NCI-H226 (cell line): ENCODE measurements around the gene CNTNAP5.

Experiments
- DNase-seq: peaks from one replicate; pipeline ENCODE4 v3.0.0-alpha.2; 2015

CNTNAP5 gene

GRCh38 chr2:124485659-124486058 is 460.6 kb downstream of the CNTNAP5 start:
- no peak for DNase-seq

- no peak for DNase-seq
These were observed 464.6 kb downstream of the CNTNAP5 start for GRCh38 chr2:124489686-124490085.

DNA sequence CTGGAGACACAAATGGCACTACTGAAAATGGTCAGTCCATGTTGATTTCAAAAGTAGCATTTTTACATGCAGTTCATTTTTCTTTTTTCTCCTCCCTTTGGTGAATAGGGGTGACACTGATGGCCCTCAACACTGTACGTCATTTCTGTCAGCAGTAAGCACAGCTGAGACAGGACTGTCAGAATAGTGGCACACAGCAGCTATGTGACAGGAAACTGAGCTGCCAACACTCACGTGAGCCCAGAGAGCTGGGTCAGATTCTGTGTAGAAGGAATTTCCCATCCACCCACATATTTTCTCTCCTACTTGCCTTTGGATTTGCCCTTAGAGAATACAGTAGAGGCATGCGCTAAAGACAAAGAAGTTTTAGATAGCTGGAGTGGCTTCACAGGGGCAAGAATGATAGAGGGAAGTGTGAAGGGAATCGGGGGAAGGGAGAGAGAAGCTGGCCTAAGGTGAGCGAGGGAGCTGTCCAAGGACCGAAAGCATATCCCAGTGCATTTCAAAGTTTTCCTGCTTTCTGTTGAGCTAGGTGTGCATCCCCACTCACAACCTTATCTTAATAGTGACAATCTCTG is 476.6 kb downstream of the CNTNAP5 start:
- DNase-seq: no peak

DNA sequence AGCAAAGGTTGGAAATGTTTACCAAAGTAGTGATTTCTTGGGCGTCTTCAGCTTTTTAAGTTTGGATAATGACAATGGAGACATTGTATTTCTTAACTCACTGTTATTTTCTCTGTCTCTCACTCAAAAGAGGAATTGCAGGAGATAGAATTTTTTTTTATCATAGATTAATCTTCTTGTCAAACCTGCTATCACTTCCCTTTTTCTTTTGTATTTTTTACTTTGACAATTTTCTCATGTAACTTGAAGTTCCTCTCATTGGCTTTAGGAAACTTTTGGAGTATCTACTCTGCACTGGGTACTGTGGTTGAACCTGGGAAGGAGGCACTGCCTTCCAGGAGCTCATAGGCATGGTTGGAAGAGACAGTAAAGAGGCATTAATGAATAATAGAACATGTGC is 489.1 kb downstream of the CNTNAP5 start:
- no peak for DNase-seq

DNA sequence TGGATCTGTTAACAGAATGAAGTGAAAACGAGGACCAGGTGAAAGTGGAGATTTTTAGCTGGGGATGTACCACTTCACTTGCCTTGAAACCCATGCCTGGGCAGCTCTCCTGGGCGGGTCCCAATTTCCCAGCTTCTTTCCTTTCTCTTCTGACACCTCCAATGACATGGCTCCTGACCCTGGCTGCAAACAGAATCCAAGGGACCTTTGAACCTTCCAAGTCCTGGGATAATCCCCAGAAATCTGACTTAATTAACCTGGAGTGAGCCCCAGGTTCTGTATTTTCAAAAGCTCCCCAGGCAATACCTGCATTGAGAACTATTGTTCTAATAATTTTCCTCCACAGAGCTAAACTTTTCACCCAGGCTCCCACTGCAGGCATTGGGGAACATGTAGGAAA is 495.9 kb downstream of the CNTNAP5 start:
- DNase-seq: no peak

DNA sequence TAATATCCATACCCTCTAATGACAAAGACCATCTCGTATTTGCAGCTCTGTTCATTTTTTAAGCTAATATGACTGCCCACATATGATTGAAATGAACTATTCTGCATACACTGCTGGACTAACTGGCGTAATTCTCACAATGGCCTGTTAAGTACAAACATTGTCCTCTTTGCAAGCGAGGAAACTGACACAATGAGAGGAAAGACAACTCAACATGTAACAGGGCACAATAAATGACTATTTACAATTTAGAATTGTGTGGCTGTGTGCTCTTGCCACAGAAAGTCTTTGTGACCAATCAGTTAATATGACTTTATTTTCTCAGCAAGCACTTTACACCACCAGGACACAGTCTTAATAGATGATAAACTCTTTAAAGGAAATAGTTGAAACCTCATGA is 498.0 kb downstream of the CNTNAP5 start:
- DNase-seq: no peak

DNA sequence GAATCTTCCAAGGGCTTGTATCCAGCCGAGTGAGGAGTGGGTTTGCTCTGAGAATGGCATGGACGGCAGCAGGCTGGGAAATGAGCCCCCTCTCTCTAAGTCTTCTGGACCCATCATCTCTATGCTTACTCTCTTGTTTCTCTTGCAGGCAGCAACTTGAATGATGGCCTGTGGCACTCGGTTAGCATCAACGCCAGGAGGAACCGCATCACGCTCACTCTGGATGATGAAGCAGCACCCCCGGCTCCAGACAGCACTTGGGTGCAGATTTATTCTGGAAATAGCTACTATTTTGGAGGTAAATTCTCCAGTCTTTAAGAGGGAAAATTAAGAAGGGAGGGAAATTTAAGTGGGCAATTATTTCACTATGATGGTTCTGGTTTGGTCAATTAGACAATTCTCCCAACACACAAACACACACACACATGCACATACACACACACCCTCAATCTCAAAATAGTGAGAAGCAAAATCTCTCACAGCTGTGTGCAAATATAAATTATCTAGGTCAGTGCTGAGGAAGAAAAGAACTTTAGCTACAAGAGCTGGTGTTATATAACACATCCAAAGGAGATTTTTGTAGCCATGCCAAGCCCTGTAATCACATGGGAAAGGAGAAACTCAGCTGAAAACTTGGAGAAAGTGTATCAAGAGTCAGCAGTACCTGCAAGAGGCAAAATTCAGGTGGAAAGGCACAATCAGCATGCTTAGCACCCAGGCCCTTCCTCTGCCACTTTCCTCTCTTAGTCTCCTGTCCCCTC is 499.2 kb downstream of the CNTNAP5 start:
- DNase-seq: no peak

DNA sequence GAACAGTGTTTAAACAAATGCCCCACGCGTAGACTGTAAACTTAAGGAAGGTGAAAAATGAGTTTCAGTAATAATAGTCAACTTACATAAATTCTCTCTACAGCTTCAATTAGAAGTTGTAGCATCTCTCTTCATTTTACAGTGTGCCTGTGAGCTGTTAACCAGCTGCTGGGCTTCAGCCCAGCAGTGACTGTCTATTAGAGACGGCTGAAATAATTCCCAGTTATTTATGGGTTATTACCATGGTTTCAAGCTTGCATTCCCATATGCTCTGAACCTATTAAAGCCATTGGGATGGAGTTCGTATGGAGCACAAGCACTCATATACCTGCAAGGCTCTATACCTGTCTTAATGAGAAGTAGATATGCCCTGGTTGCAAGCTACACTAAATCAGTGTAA is 501.1 kb downstream of the CNTNAP5 start:
- no peak for DNase-seq

DNA sequence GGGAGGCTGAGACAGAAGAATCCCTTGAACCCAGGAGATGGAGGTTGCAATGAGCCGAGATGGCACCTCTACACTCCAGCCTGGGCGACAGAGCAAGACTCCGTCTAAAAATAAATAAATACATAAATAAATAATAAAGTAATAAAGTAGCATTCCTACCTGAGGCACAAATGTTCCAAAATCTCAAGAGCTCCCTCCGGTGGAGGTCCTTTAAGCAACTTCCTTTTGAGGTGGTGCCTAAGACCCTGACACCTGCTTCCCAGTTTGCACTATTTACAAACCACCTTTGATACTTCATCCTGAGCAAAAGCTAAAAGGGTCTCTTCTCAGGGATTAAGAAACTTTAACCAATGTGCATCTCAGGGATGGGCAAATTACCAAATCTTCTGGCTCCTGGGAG is 505.1 kb downstream of the CNTNAP5 start:
- DNase-seq: no peak

GRCh38 chr2:124533226-124533954 is 508.3 kb downstream of the CNTNAP5 start:
- no peak for DNase-seq

GRCh38 chr2:124534028-124534427 is 508.9 kb downstream of the CNTNAP5 start:
- no peak for DNase-seq

DNA sequence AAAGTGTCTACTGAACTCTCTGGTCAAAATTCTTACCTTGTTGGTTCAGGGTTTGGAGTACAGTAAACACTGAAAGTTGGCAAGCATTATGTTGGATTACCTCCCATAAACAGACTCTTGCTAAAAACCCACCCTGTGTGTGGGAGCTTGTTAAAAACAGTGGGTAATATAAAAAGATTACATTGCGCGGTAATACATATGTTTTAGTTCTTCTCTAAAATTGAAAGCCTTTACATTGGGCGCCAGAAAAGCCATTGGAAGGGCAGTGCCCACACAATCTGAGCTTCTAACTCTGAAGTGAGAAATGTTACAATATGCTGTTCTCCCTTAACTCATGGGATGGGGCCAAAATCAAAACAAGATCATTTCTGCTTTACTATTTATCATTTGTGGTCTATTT is 510.7 kb downstream of the CNTNAP5 start:
- no peak for DNase-seq

DNA sequence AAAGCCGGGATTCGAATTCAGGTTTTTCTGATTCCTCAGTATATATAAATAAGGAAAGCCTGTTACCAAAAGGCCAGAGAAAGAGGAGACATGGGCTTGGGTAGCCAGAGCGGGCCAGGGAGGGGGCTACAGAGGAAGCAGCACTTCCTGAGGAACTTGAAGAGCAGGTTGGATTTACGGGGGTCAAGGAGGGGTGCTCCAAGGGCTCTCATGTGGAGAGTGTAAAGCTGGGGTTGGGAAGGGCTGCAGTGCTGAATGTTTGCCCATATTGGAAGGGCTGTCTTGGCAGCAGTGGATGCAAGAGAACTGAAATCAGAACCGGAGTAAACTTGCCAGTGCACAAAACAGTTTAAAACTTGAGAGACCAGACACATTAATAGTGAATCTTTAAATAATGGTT is 511.5 kb downstream of the CNTNAP5 start:
- no peak for DNase-seq

GRCh38 chr2:124538549-124538948 is 513.5 kb downstream of the CNTNAP5 start:
- no peak for DNase-seq

DNA sequence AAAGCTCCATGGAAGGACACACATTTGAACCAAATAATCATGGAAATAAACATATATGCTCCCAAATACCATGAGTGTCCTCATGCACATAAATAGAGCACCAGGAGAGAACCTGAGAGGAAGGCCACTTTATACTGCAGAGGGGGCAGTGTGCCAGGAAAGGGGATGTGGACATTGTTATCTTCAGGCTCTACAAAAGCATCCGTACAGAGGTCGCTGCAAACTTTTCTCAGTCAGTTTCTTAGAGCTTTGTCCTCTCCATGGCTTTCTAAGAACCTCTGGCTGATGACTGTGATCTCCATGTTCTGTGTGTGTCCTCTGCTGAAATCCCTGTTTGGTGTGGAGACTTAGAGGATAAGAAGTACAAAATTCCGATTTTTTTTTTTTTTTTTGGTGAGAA is 515.7 kb downstream of the CNTNAP5 start:
- DNase-seq: no peak

DNA sequence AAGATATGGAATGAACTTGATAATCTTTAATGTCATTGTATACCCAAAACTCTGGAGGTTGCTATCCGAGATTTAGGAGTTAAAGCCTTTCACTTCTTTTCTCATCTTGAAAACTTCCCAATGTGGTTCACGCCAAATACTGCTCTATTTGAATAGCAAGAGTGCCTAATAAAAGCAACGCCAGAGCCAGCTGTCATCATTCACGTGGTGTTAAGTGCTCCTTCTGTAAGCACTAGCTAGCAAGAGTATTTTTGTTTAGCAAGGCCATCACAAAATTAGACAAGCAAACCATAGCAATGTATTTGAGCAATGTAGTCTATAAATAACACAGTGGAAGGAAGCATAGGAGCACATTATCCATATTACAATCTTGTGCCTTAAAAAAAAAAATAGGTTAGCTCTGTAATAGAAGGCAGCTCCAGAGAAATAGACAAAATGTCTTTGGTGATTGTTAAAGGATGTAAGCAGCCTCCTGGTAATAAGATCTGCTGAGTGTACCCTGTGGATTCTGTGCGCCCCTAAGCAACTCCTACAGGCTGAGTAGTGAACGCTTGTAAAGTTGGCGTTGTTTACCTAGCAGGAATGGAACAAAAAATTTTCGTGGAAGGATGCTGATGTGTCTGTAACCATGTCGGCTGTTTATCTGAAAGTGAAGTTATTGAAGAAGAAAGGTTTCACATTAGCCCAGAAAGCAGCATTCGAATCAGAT is 518.0 kb downstream of the CNTNAP5 start:
- no peak for DNase-seq

DNA sequence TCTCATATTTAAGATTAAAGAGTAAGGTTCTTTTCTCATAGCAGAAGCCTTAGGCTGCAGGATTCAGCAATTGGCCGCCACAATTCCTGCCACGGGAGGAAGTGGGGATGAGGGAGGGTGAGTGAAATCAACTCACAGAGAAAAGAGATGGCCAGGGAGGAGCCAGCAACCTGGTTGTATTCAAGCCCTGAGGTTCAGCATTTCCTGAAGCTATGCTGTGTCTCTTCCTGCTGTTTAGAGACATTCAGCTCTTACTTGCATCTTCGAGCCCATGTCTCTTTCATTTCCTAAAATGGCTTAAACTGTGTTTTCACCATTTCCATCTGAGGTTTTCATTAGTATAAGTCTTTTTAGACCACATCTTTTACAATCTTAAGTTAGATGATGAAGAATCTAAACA is 522.6 kb downstream of the CNTNAP5 start:
- no peak for DNase-seq

DNA sequence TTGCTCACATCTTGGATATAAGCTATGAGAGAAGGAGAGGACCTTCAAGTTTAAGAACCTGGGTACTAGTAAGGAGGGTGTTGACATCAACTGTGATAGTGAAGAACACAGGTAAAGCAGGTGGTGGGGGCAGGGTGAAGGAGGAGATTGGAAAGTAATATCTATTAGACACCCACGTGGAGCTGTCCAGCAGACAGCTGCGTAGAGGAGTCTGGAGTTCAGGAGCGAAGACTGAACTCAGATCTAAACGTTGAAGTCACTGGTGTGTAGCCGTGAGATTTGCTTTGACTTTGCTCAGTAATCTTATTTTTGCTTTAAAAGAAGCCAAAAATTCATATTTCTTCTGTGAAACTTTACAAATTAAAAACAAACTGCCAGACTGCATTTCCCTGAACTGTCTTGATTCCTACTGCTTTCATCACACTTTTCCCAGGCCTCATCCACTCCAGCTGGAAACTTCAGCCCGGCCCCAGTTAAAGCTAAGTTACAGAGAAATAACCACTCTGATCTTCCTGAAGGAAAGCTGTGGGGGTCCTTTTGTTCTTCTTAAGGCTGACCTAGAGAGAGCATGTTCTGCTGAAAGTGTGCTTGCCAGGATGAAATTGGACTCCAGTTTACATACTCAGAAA is 533.3 kb downstream of the CNTNAP5 start:
- DNase-seq: no peak

DNA sequence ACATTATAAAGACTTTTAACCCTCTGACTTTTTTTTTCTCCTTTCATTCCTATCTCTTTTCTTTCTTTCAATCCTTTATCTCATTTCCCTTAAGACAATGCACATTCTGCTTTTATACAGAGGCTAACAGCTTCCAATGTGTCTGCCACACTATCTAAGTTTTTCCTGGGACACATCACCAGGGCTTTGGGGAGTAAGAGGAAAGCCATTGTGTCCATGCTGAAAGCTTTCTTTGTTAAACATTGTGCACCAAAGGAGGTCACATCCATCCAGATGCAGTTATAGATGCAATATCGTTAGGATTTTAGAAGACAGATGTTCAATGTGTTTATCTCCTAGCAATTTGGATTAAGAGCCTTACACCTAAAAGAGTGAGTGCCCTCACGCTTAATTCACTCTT is 534.1 kb downstream of the CNTNAP5 start:
- no peak for DNase-seq

- no peak for DNase-seq
These were observed 535.6 kb downstream of the CNTNAP5 start for GRCh38 chr2:124560592-124561112.

DNA sequence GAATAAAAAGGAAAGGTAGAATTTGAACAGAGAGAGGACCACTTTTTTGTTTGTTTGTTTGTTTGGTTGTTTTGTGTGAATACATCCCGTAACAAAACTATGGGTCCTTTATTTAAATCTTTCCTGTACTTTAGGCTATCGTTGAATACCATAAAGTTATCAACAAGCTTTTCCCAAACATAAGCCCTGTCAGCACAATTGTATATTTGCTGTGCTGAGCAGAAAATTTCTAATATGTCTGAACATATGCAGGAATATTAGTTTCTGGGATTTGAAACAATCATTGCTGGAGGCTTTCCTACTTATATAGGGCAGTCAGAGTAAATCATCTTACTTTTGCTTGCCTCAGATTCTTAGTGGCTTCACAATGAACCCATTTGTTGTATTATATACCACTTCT is 536.4 kb downstream of the CNTNAP5 start:
- DNase-seq: no peak

DNA sequence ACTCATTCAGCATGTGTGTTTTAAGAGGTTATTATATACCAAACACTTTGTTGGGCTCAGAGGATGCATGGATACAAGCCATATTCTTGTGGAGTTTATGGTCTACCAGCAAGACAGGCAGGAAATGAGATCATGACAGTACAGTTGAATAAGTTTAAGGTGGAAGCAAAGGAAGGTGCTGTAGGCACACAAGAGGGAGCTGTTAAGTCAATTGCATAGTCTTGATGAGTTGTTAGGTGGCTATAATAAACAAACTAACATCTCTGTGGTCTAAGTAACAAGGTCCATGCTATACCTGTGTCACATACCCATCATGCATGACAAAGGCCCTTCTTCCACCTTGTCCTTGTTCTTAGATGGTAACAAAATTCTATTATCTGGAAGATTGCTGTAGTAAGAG is 538.3 kb downstream of the CNTNAP5 start:
- no peak for DNase-seq

DNA sequence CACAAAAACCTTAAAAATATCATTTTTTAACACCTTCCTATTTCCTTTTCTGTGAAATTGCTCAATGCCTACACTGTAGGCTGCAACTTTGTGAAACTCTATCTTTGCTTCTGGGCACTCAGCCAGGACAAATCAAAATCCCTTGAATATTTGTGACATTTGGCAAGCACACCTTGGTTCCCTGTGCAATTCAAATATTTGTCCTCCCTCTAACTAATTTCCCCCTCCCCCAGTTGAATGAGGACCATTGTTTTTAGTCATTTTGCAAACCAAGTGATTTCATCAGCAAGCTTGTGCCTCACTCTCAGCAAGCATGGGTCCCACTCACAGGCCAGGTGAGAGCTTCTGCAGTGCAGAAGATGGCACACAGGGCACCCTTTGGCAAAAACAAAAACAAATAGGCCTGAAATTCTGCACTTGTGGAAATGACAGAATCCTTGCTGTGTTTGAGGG is 541.5 kb downstream of the CNTNAP5 start:
- DNase-seq: no peak
